ENCODE results near the gene RNU1-2.
A peak's percentile ranks its signal among the peaks of the same experiment; 100 is the strongest.
"Not testable (repeated sequence)": the region's sequence is repeated elsewhere in the genome, so short reads cannot be mapped to it uniquely, and the experiment has no call there.

RNU1-2 gene

DNA sequence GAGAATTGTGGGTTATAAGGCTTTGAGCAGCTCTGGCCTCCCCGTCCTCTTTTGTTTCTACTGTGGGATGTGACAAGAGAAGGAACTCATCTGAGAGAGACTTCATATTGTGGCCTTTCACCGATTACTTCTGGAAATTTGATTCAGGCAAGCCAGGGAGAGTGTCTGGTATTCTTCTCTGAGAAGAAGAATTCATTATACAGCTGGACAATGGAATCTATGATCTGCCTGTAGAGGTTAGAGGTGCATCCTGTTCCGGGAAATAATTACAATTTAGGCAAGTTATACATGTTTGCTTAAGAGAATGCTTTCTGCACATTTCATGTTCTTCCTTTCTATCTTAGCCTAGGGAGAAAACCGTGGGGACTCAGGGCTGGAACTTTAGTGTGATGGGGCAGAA is 12.8 kb upstream of the RNU1-2 start:
- TF ChIP-seq, protein P1, sequence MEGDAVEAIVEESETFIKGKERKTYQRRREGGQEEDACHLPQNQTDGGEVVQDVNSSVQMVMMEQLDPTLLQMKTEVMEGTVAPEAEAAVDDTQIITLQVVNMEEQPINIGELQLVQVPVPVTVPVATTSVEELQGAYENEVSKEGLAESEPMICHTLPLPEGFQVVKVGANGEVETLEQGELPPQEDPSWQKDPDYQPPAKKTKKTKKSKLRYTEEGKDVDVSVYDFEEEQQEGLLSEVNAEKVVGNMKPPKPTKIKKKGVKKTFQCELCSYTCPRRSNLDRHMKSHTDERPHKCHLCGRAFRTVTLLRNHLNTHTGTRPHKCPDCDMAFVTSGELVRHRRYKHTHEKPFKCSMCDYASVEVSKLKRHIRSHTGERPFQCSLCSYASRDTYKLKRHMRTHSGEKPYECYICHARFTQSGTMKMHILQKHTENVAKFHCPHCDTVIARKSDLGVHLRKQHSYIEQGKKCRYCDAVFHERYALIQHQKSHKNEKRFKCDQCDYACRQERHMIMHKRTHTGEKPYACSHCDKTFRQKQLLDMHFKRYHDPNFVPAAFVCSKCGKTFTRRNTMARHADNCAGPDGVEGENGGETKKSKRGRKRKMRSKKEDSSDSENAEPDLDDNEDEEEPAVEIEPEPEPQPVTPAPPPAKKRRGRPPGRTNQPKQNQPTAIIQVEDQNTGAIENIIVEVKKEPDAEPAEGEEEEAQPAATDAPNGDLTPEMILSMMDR (IDR thresholded peaks at IDR 0.05; ENCODE audit: low read depth, low read length, missing control alignments), result no peak
- in situ Hi-C loops (cut with HindIII; ENCODE audit: low sequenced_read_pairs), result no loop called here
- DNase-seq (ENCODE audit: low read depth), result no peak
- H3K4me3 ChIP-seq (ENCODE audit: low read depth, low read length), result no peak overlapping the region

DNA sequence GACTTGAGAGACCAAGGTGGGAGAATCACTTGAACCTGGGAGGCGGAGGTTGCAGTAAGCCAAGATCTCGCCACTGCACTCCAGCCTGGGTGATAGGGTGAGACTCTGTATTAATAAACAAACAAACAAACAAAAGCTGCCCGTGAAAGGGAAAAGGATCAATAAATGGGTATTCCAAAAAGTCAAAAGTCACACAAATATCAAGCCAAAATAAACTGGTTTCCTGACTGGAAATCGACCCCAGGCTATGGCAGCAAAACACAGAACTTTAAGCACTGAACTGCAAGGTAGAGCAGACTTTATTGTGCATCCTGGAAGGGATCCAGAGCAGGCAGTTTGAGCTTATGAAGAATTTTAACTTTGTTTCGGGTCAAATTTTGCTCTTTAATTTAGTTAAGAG is 11.3 kb upstream of the RNU1-2 start:
- DNase-seq (ENCODE audit: low read depth); H3K4me3 ChIP-seq (ENCODE audit: low read depth, low read length); in situ Hi-C loops (cut with HindIII; ENCODE audit: low sequenced_read_pairs): not testable (repeated sequence)

DNA sequence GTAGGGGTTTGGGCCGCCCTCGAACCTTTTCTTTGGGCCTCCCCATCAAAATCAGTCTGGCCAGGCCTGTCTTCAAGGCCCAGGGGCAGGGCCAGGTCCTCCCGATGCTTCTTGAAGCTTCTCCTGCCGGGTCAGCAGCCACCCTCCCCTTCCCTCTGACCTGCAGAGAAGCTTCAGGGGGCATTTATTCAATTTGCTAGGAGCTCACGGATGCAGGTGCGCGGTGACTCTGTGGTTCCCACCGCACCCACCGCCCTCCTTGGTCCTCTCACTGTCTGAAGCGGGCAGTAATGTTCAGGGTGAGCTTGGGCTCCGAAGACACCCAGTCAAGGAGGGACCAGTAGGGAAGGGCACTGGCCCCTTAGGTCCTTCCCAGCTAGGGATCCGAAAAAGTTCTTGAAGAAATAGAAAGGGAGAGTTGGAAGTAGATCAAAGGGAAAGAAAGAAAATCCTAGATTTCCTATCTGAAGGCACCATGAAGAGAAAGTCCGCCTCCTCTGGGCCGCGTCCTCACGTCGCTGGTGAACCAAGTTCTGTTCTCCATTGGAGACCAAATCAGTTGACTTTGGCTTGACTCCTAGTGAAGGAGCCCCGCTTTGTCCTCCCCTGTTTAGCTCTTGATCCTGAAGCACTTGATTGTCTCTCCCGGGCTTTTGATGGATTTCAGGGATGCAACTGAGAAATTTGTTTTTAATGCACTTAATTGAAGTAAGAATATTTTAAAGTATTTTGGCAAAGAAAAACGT is 8.7 kb upstream of the RNU1-2 start:
- TF ChIP-seq, protein P1 (IDR thresholded peaks at IDR 0.05; ENCODE audit: low read depth, low read length, missing control alignments), result no peak
- in situ Hi-C loops (cut with HindIII; ENCODE audit: low sequenced_read_pairs), result no loop called here
- no peak overlapping the region for H3K4me3 ChIP-seq (ENCODE audit: low read depth, low read length)

DNA sequence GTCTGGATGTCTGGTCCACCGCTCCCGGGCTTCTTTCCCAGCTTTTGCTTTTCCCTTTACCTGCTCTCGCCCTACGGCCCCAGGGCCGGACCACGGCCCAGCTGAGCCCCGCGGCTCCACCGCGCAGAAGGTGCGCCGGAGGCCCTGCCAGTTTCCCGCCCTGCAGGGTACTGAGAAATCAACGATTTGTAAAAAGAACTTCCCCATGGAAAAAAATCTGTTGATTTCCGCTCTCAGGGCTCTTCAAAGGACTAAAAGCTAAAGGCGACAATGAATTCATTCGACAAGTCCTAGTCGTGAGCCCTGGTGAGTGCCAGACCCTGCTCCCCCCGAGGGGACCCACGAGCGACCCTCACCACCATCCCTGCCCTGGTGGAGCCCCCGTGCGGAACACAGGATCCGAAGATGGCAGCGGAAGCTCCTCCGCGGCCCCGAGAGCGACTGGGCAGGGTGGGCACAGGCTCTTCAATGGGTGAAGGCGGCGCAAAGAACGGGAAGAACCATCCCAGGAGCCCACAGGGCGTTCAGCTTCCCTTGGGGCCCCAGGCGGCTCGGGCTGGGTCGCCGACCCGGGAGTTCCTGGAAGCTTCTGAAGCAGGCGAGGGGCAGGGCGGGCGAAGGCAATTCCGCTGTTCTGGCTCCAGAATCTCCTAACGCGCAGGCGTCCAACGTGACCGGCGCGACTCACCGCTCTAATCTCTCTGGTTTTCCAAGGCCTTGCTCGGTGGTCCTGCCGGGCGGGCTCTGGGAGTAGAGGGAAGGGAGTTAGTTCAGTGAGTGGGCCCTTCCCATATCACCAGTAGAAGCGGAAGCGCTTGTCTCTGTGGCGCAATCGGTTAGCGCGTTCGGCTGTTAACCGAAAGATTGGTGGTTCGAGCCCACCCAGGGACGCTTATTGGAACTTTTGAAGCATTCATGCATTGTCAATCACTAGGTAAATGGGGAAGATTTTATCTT is 6.6 kb upstream of the RNU1-2 start:
- TF ChIP-seq, protein P1 (IDR thresholded peaks at IDR 0.05; ENCODE audit: low read depth, low read length, missing control alignments), result no peak
- DNase-seq (ENCODE audit: low read depth), result no peak
- in situ Hi-C loops (cut with HindIII; ENCODE audit: low sequenced_read_pairs), result no loop called here
- peak overlapping the region; percentile 37 for H3K4me3 ChIP-seq (ENCODE audit: low read depth, low read length)

More for the DNA sequence above, 8.7 kb upstream of the RNU1-2 start:
- no peak for DNase-seq (ENCODE audit: low read depth)

DNA sequence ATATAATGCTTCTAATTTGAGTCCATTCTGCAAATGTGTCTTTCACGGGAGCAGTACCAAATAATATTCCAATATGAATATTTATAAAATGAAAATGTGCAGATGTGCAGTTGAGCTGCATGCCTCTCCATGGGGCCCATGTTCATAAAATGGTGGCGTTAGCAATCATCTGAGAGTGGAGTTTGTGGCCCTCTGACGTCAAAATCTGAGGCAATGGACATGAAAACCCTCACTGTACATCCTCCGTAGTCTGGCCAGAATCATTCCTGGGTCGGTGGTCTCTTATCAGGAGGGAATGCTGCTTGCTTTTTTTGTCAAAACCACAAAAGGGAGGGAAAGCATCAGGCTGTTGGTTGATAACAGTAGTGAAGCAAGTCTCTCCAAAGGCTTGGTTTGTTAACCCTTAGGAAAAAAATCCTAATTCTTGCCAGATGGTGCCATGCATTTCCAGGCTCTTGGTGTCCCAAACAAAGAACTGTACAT is 5.2 kb upstream of the RNU1-2 start:
- H3K4me3 ChIP-seq (ENCODE audit: low read depth, low read length); DNase-seq (ENCODE audit: low read depth); in situ Hi-C loops (cut with HindIII; ENCODE audit: low sequenced_read_pairs): not testable (repeated sequence)

DNA sequence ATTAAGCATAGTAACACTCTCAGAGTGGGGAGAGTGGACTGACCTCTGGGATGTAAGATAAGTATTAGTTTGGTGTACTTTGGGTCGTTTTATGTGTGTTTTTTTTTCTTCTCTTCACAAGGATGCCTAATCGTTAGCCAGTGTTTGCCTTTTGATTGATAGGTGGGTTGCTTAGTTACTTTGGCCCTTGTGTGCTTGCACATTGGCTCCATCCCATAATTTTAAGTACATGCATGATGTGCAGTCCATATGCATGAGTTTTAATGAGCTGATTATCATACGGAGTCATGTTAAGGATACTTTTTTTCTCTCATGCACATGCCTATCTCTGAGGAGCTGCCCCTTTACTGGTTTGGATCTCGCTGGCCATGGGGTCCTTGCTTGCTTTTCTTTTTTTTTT is 4.7 kb upstream of the RNU1-2 start:
- not testable (repeated sequence) for DNase-seq (ENCODE audit: low read depth)

DNA sequence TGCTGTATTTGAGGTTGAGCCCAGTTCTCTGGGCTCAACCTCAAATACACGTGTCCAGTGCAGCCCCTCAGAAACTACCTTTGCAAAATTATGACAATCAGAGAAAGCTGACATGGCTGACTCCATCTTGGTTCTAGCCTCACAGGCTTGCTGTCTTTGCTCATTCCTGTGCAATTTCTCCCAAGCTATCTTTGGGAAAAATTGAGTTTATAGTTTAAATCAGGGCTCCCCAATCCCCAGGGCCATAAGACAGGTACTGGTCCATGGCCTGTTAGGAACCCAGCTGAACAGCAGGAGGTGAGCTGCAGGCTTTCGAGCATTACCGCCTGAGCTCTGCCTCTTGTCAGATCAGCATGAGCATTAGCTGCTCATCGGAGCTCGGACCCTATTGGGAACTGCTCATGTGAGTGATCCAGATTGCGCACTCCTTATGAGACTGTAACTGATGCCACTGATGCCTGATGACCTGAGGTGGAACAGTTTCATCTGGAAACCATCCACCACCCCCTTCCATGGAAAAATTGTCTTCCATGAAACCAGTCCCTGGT is 2.7 kb upstream of the RNU1-2 start:
- H3K4me3 ChIP-seq (ENCODE audit: low read depth, low read length); in situ Hi-C loops (cut with HindIII; ENCODE audit: low sequenced_read_pairs): not testable (repeated sequence)

More for the DNA sequence above, 4.7 kb upstream of the RNU1-2 start:
- H3K4me3 ChIP-seq (ENCODE audit: low read depth, low read length); in situ Hi-C loops (cut with HindIII; ENCODE audit: low sequenced_read_pairs): not testable (repeated sequence)

DNA sequence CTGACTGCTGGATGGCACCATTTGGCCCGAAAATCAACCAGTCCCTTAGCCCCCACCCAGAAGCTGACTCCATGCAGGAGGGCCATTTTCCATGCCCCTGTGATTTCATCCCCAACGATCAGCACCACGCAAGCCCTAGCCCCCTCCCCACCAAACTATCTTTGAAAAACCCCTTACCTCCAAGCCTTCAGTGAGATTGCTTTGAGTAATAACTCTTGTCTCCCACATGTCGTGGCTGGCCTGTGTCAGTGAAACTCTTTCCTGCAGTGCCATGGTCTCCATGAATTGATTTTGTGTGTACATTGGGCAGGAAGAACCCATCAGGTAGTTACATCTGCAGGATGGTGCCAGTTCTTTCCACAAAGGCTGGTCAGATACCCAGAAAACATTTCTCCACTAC is 2.0 kb upstream of the RNU1-2 start:
- in situ Hi-C loops (cut with HindIII; ENCODE audit: low sequenced_read_pairs); H3K4me3 ChIP-seq (ENCODE audit: low read depth, low read length); DNase-seq (ENCODE audit: low read depth): not testable (repeated sequence)

More for the DNA sequence above, 2.7 kb upstream of the RNU1-2 start:
- not testable (repeated sequence) for DNase-seq (ENCODE audit: low read depth)

DNA sequence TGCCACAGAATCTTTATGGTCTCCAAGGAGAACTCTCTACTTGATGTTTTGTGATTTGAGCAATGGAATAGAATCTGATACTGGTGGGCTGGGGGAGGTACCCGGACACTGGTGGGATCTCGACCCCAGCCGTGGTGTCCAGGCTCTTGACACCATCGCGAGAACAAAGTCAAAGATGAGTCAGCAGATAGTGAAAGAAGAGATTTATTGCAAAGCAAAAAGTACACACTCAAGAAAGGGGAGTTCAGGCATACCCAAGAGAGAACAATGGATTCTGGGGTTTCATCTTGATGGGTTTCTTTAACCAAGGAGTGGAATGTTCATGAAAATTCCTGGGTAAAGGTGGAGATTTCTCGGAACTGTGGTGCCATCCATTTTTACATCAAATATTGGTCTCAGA is 1.4 kb upstream of the RNU1-2 start:
- DNase-seq (ENCODE audit: low read depth); in situ Hi-C loops (cut with HindIII; ENCODE audit: low sequenced_read_pairs); H3K4me3 ChIP-seq (ENCODE audit: low read depth, low read length): not testable (repeated sequence)

DNA sequence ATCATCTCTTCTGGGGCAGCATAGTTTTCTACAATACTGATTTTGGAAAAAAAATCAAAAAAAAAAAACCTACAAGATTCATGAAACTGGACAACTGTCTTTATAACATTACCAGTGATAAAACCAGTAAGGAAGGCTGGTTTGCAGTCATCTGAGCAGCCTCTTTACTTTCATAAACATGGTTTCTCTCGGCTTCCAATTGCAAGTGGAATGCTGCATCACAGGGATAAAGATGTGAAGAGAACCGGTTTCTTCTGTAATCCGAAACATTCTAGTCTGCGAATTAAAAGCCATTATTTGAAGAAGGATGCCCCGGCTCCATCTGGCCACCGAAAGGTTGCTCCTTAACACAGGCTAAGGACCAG is 565 bp upstream of the RNU1-2 start:
- peak overlapping the region; percentile 30 for H3K4me3 ChIP-seq (ENCODE audit: low read depth, low read length)
- DNase-seq (ENCODE audit: low read depth); in situ Hi-C loops (cut with HindIII; ENCODE audit: low sequenced_read_pairs): not testable (repeated sequence)

DNA sequence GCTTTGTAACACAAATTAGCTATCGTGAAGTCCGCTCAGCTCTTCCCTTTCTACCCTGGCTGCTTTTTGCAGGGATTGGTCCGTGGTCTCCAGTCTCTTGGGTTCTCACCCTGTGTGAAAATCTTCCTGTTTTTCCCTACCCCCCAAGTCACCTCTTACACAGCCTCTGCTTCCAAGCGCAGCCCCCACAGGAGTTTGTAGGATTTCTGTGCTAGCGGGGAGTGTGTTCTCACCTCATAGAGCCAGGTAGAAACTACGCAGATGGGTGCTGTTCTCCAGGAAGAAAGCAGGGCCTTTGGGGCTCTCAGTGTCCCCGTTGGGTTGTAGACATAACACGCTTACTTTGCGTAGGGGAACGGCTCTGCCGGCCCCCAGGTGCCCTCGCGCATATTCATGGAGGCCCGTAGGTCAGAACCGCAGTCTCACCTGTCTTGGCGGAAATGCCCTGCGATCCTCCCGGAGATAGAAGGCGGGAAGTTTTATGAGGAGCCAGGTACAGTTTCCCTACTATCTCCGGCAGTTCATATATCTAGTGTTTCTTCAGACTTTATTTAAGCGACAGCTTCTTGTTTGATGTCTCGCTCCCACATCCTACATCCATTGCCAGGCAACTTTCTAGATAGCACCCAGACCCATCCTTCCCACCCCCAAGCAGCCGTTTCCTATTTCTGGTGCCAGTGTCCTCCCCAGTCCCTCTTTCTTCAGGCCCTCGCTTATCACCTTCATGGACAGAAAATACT is 706 bp downstream of the RNU1-2 start:
- peak overlapping the region; percentile 7 for H3K4me3 ChIP-seq (ENCODE audit: low read depth, low read length)
- in situ Hi-C loops (cut with HindIII; ENCODE audit: low sequenced_read_pairs), result not testable (repeated sequence)
- DNase-seq (ENCODE audit: low read depth), result peak; percentile 37

DNA sequence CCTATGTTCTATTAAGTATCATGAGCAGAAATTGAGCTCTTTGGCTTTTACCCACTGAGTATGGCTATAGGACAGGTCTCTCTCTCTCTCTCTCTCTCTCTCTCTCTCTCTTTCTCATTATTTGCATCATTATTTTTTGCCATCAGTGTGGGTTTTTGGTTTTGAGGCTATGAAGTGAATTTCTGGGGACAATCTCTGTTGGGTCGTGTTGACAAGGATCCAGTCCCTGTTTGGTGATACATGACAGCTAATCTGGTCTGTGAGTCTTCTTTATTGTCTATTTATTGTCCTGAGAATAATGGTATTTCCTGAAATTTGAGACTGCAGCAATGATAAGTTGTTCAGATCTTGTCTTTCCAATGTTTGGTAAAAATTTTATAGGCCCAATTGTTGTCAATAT is 1.9 kb downstream of the RNU1-2 start:
- DNase-seq (ENCODE audit: low read depth); H3K4me3 ChIP-seq (ENCODE audit: low read depth, low read length); in situ Hi-C loops (cut with HindIII; ENCODE audit: low sequenced_read_pairs): not testable (repeated sequence)

DNA sequence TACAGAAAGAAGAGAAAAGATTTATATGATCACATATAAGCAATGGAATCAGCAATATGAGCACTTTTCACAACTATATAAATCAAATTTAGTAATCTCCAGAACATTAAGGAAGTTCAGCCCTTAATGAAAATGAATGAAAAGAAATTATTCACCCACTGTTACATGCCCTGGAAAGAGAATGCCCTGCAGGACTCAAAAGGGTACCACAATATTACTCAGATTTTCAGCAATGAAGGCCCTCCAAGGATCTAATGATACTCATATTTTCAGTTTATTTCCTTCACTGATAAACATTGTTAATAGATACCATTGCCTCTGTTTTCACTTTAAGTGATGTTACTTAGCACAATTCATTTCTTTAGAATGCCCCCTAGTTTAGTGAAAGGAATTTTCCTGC is 2.5 kb downstream of the RNU1-2 start:
- DNase-seq (ENCODE audit: low read depth); in situ Hi-C loops (cut with HindIII; ENCODE audit: low sequenced_read_pairs); H3K4me3 ChIP-seq (ENCODE audit: low read depth, low read length): not testable (repeated sequence)
